ENCODE results near the gene IFNL1. TPM values are rescaled to one million over a fixed set of nuclear protein-coding genes. Genes with fewer than 3 reads are reported as not detected.
"Not testable (repeated sequence)": the region's sequence is repeated elsewhere in the genome, so short reads cannot be mapped to it uniquely, and the experiment has no call there.

IFNL1 gene
- polyA plus RNA-seq, 3 donors, result not detected

GRCh38 chr19:39306075-39306474 lies 9.9 kb downstream of the IFNL1 start:
- DNase-seq (ENCODE audit: extremely low read depth in 1 of 11, low read depth in 9 of 11, low spot score in 4 of 11), result no peak

- peak in 1 of 11 donors; percentile 36 for DNase-seq (ENCODE audit: extremely low read depth in 1 of 11, low read depth in 9 of 11, low spot score in 4 of 11)
Observed at GRCh38 chr19:39307046-39307821, 11.0 kb downstream of the IFNL1 start.

GRCh38 chr19:39307822-39308530 lies 11.8 kb downstream of the IFNL1 start:
- DNase-seq (ENCODE audit: extremely low read depth in 1 of 11, low read depth in 9 of 11, low spot score in 4 of 11), result no peak

GRCh38 chr19:39308531-39309304 lies 12.5 kb downstream of the IFNL1 start:
- no peak for DNase-seq (ENCODE audit: extremely low read depth in 1 of 11, low read depth in 9 of 11, low spot score in 4 of 11)

- not testable (repeated sequence) for DNase-seq (ENCODE audit: extremely low read depth in 1 of 11, low read depth in 9 of 11, low spot score in 4 of 11)
Observed at GRCh38 chr19:39309305-39309670, 13.1 kb downstream of the IFNL1 start.

- DNase-seq (ENCODE audit: extremely low read depth in 1 of 11, low read depth in 9 of 11, low spot score in 4 of 11), result no peak
Observed at GRCh38 chr19:39310558-39311311, 14.5 kb downstream of the IFNL1 start.

GRCh38 chr19:39314016-39314728 lies 18.0 kb downstream of the IFNL1 start:
- DNase-seq (ENCODE audit: extremely low read depth in 1 of 11, low read depth in 9 of 11, low spot score in 4 of 11), result no peak

GRCh38 chr19:39315933-39316332 lies 19.7 kb downstream of the IFNL1 start:
- DNase-seq (ENCODE audit: extremely low read depth in 1 of 11, low read depth in 9 of 11, low spot score in 4 of 11), result no peak

GRCh38 chr19:39316627-39317321 lies 20.6 kb downstream of the IFNL1 start:
- DNase-seq (ENCODE audit: extremely low read depth in 1 of 11, low read depth in 9 of 11, low spot score in 4 of 11), result no peak

GRCh38 chr19:39317476-39317875 lies 21.3 kb downstream of the IFNL1 start:
- no peak for DNase-seq (ENCODE audit: extremely low read depth in 1 of 11, low read depth in 9 of 11, low spot score in 4 of 11)

- DNase-seq (ENCODE audit: extremely low read depth in 1 of 11, low read depth in 9 of 11, low spot score in 4 of 11), result no peak
Observed at GRCh38 chr19:39318071-39318470, 21.9 kb downstream of the IFNL1 start.

- no peak for DNase-seq (ENCODE audit: extremely low read depth in 1 of 11, low read depth in 9 of 11, low spot score in 4 of 11)
Observed at GRCh38 chr19:39318690-39319089, 22.5 kb downstream of the IFNL1 start.

GRCh38 chr19:39319098-39319891 lies 23.1 kb downstream of the IFNL1 start:
- DNase-seq (ENCODE audit: extremely low read depth in 1 of 11, low read depth in 9 of 11, low spot score in 4 of 11), result no peak

GRCh38 chr19:39319892-39320248 lies 23.7 kb downstream of the IFNL1 start:
- DNase-seq (ENCODE audit: extremely low read depth in 1 of 11, low read depth in 9 of 11, low spot score in 4 of 11), result no peak

- DNase-seq (ENCODE audit: extremely low read depth in 1 of 11, low read depth in 9 of 11, low spot score in 4 of 11), result no peak
Observed at GRCh38 chr19:39321117-39321831, 25.1 kb downstream of the IFNL1 start.

GRCh38 chr19:39321832-39322176 lies 25.6 kb downstream of the IFNL1 start:
- DNase-seq (ENCODE audit: extremely low read depth in 1 of 11, low read depth in 9 of 11, low spot score in 4 of 11), result no peak
